Measurements from ENCODE around the gene GALNT3. TPM values are rescaled to one million over a fixed set of nuclear protein-coding genes. Genes with fewer than 3 reads are reported as not detected.

GALNT3 gene
- total and polyA plus RNA-seq, 8 donors, result 15.6 to 37.7 (median 30.4) TPM

DNA sequence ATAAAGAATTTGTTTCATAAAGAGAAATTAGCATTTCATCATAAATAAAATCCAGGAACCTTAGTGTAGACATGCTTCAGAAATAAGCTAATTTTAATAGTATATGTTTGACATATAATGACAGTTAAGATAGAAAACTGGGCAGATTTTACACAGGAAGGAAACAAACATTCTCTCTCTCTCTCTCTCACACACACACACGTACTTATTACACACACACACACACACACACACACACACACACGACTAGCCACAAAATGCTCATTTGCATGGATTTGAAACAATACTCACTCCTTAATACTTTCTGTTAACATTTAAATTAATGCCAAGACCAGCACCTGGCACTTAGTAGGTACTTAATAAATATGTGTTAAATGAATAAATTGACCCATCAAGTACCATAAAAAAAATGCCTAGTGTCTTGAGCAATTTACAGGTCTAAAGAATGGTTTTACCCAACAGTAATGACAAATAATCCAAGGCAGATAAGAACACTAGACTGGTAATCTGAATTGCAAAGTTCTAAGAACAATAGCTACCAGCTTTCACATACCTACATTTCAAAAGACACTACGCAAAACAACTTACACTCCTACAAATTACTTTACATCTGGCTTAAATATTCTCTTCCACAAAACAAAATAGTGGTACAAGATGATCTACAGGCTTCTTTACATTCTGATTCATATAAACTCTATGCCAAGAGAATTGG is 2.9 kb upstream of the GALNT3 start:
- TF ChIP-seq, protein P1, sequence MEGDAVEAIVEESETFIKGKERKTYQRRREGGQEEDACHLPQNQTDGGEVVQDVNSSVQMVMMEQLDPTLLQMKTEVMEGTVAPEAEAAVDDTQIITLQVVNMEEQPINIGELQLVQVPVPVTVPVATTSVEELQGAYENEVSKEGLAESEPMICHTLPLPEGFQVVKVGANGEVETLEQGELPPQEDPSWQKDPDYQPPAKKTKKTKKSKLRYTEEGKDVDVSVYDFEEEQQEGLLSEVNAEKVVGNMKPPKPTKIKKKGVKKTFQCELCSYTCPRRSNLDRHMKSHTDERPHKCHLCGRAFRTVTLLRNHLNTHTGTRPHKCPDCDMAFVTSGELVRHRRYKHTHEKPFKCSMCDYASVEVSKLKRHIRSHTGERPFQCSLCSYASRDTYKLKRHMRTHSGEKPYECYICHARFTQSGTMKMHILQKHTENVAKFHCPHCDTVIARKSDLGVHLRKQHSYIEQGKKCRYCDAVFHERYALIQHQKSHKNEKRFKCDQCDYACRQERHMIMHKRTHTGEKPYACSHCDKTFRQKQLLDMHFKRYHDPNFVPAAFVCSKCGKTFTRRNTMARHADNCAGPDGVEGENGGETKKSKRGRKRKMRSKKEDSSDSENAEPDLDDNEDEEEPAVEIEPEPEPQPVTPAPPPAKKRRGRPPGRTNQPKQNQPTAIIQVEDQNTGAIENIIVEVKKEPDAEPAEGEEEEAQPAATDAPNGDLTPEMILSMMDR (IDR thresholded peaks at IDR 0.05), result no peak
- H3K27ac ChIP-seq, result no peak overlapping the region
- intact Hi-C loops (cut with DNase I), result no loop called here
- no peaks in the 10 kb centered on the region for H3K36me3 ChIP-seq
- no peaks in the 10 kb centered on the region for H3K9me3 ChIP-seq
- no peak for ATAC-seq
- no peak for DNase-seq
- H3K4me1 ChIP-seq, result peaks cover 0 to 13% of the 10 kb centered on the region in 2 donors
- H3K4me3 ChIP-seq, result no peak overlapping the region
- peaks cover 9 to 15% of the 10 kb centered on the region in 2 donors for H3K27me3 ChIP-seq

DNA sequence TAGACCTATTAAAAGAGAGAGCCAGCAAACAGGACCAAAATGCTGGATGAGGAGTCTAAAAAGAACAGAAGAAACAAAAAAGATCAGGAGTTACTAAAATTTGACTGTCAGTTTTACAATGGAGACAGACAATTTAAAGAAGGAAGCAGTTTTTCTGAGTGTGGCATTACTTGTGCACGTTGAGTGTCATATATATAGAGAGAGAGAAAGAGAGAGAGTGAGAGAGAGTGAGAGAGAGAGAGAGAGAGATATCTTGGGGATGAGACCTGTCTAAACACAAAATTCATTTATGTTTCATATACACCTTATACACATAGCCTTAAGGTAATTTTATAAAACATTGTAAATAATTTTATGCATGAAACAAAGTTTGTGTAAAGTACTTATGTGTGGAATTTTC is 2.1 kb upstream of the GALNT3 start:
- no peaks in the 10 kb centered on the region for H3K36me3 ChIP-seq
- ATAC-seq (no peak), DNase-seq (no peak)
- no peak overlapping the region for H3K27ac ChIP-seq
- H3K27me3 ChIP-seq, result peaks cover 9 to 15% of the 10 kb centered on the region in 2 donors
- no peak overlapping the region for H3K4me3 ChIP-seq
- intact Hi-C loops (cut with DNase I), result no loop called here
- peaks cover 0 to 18% of the 10 kb centered on the region in 2 donors for H3K4me1 ChIP-seq
- H3K9me3 ChIP-seq, result no peaks in the 10 kb centered on the region
- TF ChIP-seq, protein P1 (IDR thresholded peaks at IDR 0.05), result no peak

DNA sequence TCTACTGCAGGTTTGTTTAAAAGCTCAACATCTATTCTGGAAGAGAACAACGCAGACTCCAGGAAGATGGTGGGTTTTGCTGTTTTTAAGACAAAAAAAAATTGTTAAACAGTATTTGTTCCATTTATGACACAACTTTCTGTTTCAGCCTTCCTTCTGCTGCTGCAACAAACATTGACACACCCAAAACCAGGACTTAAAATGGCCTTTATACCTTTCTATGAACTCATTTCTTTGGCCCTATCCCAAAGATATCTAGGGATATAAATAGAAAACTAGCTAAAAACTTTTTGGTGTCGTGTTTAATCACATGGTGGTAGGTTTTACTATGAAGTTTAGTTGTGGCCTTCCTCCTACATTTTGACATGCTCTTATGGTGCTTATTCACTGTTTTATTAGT is 964 bp upstream of the GALNT3 start:
- Histone ChIP-seq H3K27me3 (peaks cover 9 to 15% of the 10 kb centered on the region in 2 donors), H3K4me1 (peaks cover 4 to 28% of the 10 kb centered on the region in 2 donors), H3K27ac (peak overlapping the region; percentile 87 to 88), H3K4me3 (peak overlapping the region; percentile 43 to 62), H3K36me3 (no peaks in the 10 kb centered on the region), H3K9me3 (no peaks in the 10 kb centered on the region)
- DNase-seq (no peak), ATAC-seq (no peak)
- TF ChIP-seq, protein P1 (IDR thresholded peaks at IDR 0.05), result no peak
- intact Hi-C loops (cut with DNase I), result no loop called here

DNA sequence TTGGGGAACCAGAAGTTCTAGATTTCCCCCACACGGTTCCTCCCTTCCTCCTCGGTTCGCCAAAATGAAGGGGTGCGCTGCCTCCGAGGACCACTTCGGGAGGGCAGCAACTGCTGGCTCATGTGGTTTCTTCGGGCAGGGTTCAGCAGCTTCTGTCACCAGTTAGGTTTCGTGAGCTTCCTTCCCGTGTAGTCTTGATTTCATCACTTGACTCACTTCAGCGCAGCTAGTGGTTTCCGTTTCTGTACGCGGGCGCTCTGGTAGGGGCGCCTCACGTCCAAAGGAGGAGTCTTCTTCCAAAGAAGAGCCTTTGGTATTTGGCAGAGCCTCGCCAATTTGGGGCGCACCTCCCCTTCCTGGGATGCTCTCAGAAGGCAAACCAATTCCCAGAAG is 485 bp upstream of the GALNT3 start:
- peaks cover 4 to 28% of the 10 kb centered on the region in 2 donors for H3K4me1 ChIP-seq
- no peaks in the 10 kb centered on the region for H3K9me3 ChIP-seq
- TF ChIP-seq, protein P1 (IDR thresholded peaks at IDR 0.05), result no peak
- peak overlapping the region; percentile 43 to 62 for H3K4me3 ChIP-seq
- no peaks in the 10 kb centered on the region for H3K36me3 ChIP-seq
- peak overlapping the region; percentile 87 to 88 for H3K27ac ChIP-seq
- DNase-seq (peak; percentile 34 to 83 (median 54)), ATAC-seq (peak; percentile 63)
- peaks cover 9 to 15% of the 10 kb centered on the region in 2 donors for H3K27me3 ChIP-seq
- intact Hi-C loops (cut with DNase I), result no loop called here

DNA sequence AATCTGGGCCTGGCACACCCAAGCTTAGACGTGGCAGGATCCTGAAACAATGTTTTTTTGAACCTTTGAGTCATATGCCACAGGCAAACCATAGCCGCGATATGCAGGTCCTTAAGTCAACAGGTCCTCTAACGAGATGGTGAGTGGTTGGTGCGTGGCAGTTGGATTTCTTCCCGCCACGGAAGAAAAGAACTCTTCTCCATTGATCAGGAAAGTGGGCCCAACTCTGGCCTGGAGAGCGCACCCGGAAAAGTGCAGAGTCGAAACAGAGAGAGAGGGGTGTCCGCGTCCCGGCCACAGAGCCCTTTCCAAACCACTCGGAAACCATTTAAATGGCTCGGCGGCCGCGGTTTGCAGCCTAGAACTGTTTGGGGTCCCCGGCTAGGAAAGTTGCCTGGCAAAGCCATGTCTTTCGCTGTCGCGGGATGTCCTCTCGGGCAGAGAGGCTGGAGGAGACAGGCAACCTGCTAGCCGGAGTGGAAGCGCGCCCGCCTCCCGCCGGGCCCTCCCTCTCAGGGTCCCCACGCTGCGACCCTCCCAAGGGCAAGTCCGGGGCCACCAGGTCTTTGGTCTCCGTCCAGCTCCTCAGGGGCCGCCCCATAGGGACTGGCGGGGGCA is 777 bp downstream of the GALNT3 start:
- Histone ChIP-seq H3K27me3 (peaks cover 9 to 15% of the 10 kb centered on the region in 2 donors), H3K27ac (peak overlapping the region; percentile 87 to 88), H3K4me1 (peaks cover 4 to 28% of the 10 kb centered on the region in 2 donors), H3K9me3 (no peaks in the 10 kb centered on the region), H3K4me3 (peak overlapping the region; percentile 43 to 62), H3K36me3 (no peaks in the 10 kb centered on the region)
- intact Hi-C loops (cut with DNase I), result no loop called here
- peak; percentile 57 for ATAC-seq
- peak in 2 of 4 donors; percentile 51 to 84 for DNase-seq
- TF ChIP-seq, protein P1 (IDR thresholded peaks at IDR 0.05), result no peak

All from left lung (tissue), 10 donors.